ENCODE results near the gene KLRG1. TPM values are rescaled to one million over a fixed set of nuclear protein-coding genes. Genes with fewer than 3 reads are reported as not detected.

KLRG1 gene
- polyA plus RNA-seq, 4 donors: 1.4 to 3.7 (median 2.4) TPM

- DNase-seq (ENCODE audit: low read depth in 4 of 4, low spot score in 3 of 4): peak in 1 of 4 donors; percentile 16
Observed at GRCh38 chr12:9039397-9039977, 50.1 kb downstream of the KLRG1 start.

GRCh38 chr12:9040484-9041186, 51.3 kb downstream of the KLRG1 start:
- no peak for DNase-seq (ENCODE audit: low read depth in 4 of 4, low spot score in 3 of 4)

GRCh38 chr12:9041321-9041720, 52.0 kb downstream of the KLRG1 start:
- no peak for DNase-seq (ENCODE audit: low read depth in 4 of 4, low spot score in 3 of 4)

GRCh38 chr12:9043766-9044165, 54.4 kb downstream of the KLRG1 start:
- DNase-seq (ENCODE audit: low read depth in 4 of 4, low spot score in 3 of 4): no peak

DNA sequence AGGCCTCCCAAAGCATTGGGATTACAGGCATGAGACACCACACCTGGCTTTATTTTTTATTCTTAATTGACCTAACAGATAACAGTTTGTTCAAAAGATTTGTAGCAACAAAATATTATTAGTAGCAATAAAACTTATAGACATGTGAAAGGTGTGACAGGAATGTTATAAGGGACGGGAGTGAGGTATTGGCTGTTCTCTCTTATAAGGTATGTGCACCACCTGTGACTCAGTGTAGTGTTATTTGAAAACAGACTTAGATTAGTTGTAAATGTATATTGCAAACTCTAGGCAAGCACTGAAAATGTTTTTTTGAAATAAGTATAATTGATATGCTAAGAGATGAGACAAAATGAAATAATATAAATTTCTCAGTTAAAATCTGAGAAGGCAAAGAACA, 57.8 kb downstream of the KLRG1 start:
- DNase-seq (ENCODE audit: low read depth in 4 of 4, low spot score in 3 of 4): no peak

DNA sequence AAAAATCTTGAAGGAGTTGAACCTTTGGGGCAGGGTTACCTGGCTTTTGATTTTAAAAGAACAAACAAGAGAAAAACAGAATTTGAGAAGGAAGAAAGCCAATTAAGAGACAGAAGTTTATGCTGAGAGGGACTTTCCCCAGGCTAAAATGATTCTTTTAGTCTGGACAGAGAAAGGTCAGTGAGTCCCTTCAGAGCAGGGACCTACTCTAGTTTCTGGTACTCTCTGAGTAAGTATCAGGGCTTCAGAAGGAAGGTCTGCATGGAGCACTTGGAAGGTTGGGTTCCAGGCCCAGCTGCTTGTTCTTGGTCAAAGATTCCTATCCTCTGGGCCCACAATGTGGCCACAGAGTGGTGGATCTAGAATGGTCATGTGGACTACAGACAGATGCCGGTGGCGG, 59.6 kb downstream of the KLRG1 start:
- DNase-seq (ENCODE audit: low read depth in 4 of 4, low spot score in 3 of 4): no peak

DNA sequence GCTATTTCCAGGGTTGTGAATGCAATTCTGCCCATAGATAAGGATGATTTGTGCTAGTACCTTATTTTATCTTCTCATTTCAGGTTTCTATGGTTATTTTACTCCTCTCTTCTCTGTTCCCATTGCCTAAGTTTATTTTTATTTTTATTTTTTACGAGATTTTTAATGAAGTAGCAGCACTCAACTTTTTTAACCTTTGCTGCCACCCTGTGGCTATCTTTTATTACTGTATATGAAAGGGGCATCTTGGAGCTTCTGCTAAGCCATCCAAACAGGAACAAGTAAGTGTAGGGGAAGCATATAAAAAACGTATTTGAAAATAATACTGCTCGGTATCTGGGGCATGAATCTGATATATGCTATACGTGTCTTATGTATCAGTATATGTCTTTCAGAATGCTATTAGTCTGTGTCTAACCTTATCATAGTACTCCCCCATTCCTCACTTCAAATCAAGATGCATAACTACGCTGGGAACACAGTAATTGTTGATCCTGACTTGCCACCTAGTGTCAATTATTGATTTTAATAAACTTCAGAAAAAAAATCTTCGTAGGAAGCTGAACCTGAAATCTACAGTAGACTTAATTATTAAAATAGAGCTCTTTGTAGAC, 60.3 kb downstream of the KLRG1 start:
- DNase-seq (ENCODE audit: low read depth in 4 of 4, low spot score in 3 of 4): no peak

DNA sequence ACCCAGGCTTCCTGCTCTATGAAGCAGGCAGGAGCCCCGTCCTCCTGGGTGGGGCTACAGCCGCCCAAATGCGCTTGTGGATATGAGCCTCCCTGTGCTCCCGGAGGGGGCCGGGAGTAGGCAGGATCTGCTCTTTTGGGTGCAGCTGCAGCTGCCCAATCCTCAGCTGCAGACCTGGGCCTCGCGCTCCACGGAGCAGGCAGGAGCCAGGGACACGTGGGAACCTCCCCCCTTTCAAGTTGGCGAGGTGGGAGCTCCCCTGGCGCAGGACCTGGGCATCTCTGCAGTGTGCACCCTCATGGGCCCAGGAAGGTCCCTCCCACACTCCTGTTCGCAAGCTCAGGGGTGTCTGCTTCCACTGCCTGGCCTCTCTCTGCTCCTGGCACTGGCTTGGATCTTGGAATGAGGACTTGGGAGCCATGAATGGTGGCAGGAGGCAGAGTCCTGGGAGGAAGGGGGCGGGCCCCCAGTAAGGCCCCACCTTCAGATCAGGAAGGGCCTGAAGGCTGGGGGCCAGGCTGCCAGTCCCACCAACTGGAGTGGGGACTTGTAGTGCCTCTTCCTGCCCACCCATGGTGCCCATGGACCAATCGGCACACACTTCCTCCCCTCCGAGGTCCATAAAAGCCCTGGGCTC, 61.3 kb downstream of the KLRG1 start:
- DNase-seq (ENCODE audit: low read depth in 4 of 4, low spot score in 3 of 4): no peak

DNA sequence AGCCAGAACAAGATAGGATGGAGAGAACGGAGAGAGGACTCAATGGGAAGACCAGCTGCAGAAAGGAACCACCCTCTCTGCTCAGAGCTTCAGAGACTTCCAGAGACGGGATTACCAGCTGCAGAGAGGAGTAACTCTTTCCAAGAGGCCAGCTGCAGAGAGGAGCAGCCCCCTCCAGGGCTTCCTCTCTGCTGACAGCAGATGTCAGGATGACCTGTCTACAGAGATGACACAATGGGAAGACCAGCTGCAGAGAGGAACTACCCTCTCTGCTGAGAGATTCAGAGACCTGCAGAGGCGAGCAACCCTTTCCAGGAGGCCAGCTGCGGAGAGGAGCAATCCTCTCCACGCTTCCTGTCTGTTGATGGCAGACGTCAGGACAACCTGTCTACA, 61.8 kb downstream of the KLRG1 start:
- no peak for DNase-seq (ENCODE audit: low read depth in 4 of 4, low spot score in 3 of 4)

DNA sequence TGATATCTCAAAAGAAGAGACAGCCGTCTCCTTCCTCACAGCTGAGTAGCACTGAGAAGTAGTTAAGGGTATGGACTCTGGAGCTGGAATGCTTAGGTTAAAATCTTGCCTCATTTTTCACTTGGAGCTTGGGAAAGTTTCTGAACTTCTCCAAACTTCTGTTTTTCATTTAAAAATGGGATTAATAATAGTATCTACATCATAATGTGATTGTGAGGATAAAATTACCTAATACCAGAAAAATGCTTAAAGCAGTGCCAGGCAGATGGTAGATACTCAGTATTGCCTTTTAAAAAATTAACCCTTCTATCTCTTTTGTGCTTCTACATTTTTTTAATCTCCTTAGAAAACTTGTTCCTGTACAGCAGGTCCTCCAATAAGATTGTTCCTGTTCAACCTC, 63.3 kb downstream of the KLRG1 start:
- no peak for DNase-seq (ENCODE audit: low read depth in 4 of 4, low spot score in 3 of 4)

Other genes with a start within 250 kb of the KLRG1 start
- under 1 TPM; 0.10 to 0.64 (median 0.29) TPM for gene A2ML1, start 166.9 kb upstream of the KLRG1 start, polyA plus RNA-seq (ENCODE audit: insufficient read length in 4 of 4)
- 100 to 1,000 TPM in 1 of 4 donors, 10 to 100 TPM in 3; 78.5 to 111 (median 88.7) TPM for gene PHC1, start 75.0 kb upstream of the KLRG1 start, polyA plus RNA-seq (ENCODE audit: insufficient read length in 4 of 4)
- 100 to 1,000 TPM; 112 to 207 (median 197) TPM for gene M6PR, start 39.9 kb upstream of the KLRG1 start, polyA plus RNA-seq (ENCODE audit: insufficient read length in 4 of 4)
- gene A2M, start 126.4 kb downstream of the KLRG1 start, polyA plus RNA-seq (ENCODE audit: insufficient read length in 4 of 4): 100 to 1,000 TPM; 183 to 318 (median 249) TPM
- under 1 TPM; 0.44 to 0.87 (median 0.50) TPM for gene PZP, start 218.8 kb downstream of the KLRG1 start, polyA plus RNA-seq (ENCODE audit: insufficient read length in 4 of 4)

All from left renal pelvis (tissue), 4 donors.